H9 (cell line): ENCODE data around the gene PDE1A. TPM values are rescaled to one million over a fixed set of nuclear protein-coding genes. Genes with fewer than 3 reads are reported as not detected.

Experiments used
- DNase-seq: peaks from one replicate; pipeline ENCODE4 v3.0.0-alpha.2; 2017
- H2AFZ ChIP-seq: one replicate; pipeline ENCODE4 v1.6.1; 2013; ENCODE audit warnings: mild to moderate bottlenecking, low read length, control low read depth, moderate library complexity
- H2AK5ac ChIP-seq: 2 replicates; pipeline ENCODE4 v1.6.1; 2013; ENCODE audit warnings: low read length, control low read depth, mixed read lengths; ENCODE audit not compliant: insufficient read length
- H2BK120ac ChIP-seq: one replicate; pipeline ENCODE4 v1.6.1; 2013; ENCODE audit warnings: low read depth, mild to moderate bottlenecking, low read length, control low read depth, inconsistent platforms; ENCODE audit not compliant: poor library complexity, severe bottlenecking
- H2BK12ac ChIP-seq: 2 replicates; pipeline ENCODE4 v1.6.1; 2013; ENCODE audit warnings: low read length, control low read depth, mixed read lengths, low read depth; ENCODE audit not compliant: insufficient read length
- H2BK15ac ChIP-seq: 2 replicates; pipeline ENCODE4 v1.6.1; 2013; ENCODE audit warnings: low read depth, low read length, control low read depth
- H2BK20ac ChIP-seq: one replicate; pipeline ENCODE4 v1.6.1; 2013; ENCODE audit warnings: low read depth, mild to moderate bottlenecking, low read length, control low read depth, inconsistent platforms; ENCODE audit not compliant: poor library complexity, severe bottlenecking
- H2BK5ac ChIP-seq: 2 replicates; pipeline ENCODE4 v1.6.1; 2013; ENCODE audit warnings: low read length, control low read depth, mixed read lengths; ENCODE audit not compliant: insufficient read length
- H3K14ac ChIP-seq: 2 replicates; pipeline ENCODE4 v1.6.1; 2013; ENCODE audit warnings: low read length, control low read depth; ENCODE audit not compliant: insufficient read depth
- H3K18ac ChIP-seq: 2 replicates; pipeline ENCODE4 v1.6.1; 2013; ENCODE audit warnings: low read depth, mild to moderate bottlenecking, mixed read lengths, low read length, control low read depth; ENCODE audit not compliant: insufficient read length
- H3K23ac ChIP-seq: 2 replicates; pipeline ENCODE4 v1.6.1; 2013; ENCODE audit warnings: low read length, control low read depth, mixed read lengths, low read depth; ENCODE audit not compliant: insufficient read length
- H3K23me2 ChIP-seq: 2 replicates; pipeline ENCODE4 v1.6.1; 2013; ENCODE audit warnings: low read depth, mild to moderate bottlenecking, mixed read lengths, low read length, control low read depth; ENCODE audit not compliant: insufficient read length, poor library complexity, severe bottlenecking
- H3K27ac ChIP-seq: 2 replicates; pipeline ENCODE4 v1.5.1; 2013; ENCODE audit warnings: low read length, control low read depth, mixed read lengths, low read depth; ENCODE audit not compliant: insufficient read length
- H3K27me3 ChIP-seq: 2 replicates; pipeline ENCODE4 v1.6.1; 2013; ENCODE audit warnings: low read length, control low read depth, inconsistent platforms; ENCODE audit not compliant: insufficient read depth
- H3K4ac ChIP-seq: 2 replicates; pipeline ENCODE4 v1.6.1; 2013; ENCODE audit warnings: low read depth, mild to moderate bottlenecking, control low read depth, inconsistent platforms, low read length, moderate library complexity
- H3K4me1 ChIP-seq: 2 replicates; pipeline ENCODE4 v1.6.1; 2013; ENCODE audit warnings: low read length, control low read depth, inconsistent platforms; ENCODE audit not compliant: insufficient read depth
- H3K4me2 ChIP-seq: 2 replicates; pipeline ENCODE4 v1.6.1; 2013; ENCODE audit warnings: low read length, control low read depth, mixed read lengths; ENCODE audit not compliant: insufficient read length, insufficient read depth
- H3K56ac ChIP-seq: 2 replicates; pipeline ENCODE4 v1.6.1; 2013; ENCODE audit warnings: low read depth, mild to moderate bottlenecking, mixed read lengths, low read length, control low read depth; ENCODE audit not compliant: insufficient read length
- H3K79me1 ChIP-seq: 2 replicates; pipeline ENCODE4 v1.6.1; 2013; ENCODE audit warnings: low read depth, mild to moderate bottlenecking, moderate library complexity, low read length, control low read depth, inconsistent platforms; ENCODE audit not compliant: insufficient read depth, poor library complexity, severe bottlenecking
- H3K79me2 ChIP-seq: 2 replicates; pipeline ENCODE4 v1.6.1; 2013; ENCODE audit warnings: low read length, control low read depth, inconsistent platforms; ENCODE audit not compliant: insufficient read depth
- H3K9ac ChIP-seq: 2 replicates; pipeline ENCODE4 v1.6.1; 2013; ENCODE audit warnings: low read length, control low read depth, mixed read lengths; ENCODE audit not compliant: insufficient read length; ENCODE audit errors: extremely low read depth
- H3K9me3 ChIP-seq: one replicate; pipeline ENCODE4 v1.6.1; 2013; ENCODE audit warnings: low read depth, low read length, inconsistent platforms; ENCODE audit not compliant: control insufficient read depth
- H3T11ph ChIP-seq: one replicate; pipeline ENCODE4 v1.6.1; 2013; ENCODE audit warnings: mild to moderate bottlenecking, low read length, control low read depth, inconsistent platforms
- H4K20me1 ChIP-seq: one replicate; pipeline ENCODE4 v1.6.1; 2013; ENCODE audit not compliant: control insufficient read depth, insufficient read length, insufficient read depth
- H4K5ac ChIP-seq: 2 replicates; pipeline ENCODE4 v1.6.1; 2013; ENCODE audit warnings: low read depth, mild to moderate bottlenecking, mixed read lengths, low read length, control low read depth; ENCODE audit not compliant: insufficient read length
- H4K8ac ChIP-seq: replicated peaks from 2 replicates; pipeline ENCODE4 v1.6.1; 2013; ENCODE audit warnings: low read length, control low read depth, mixed read lengths, low read depth; ENCODE audit not compliant: insufficient read length
- H4K91ac ChIP-seq: 2 replicates; pipeline ENCODE4 v1.6.1; 2013; ENCODE audit warnings: low read depth, mild to moderate bottlenecking, moderate library complexity, mixed read lengths, low read length, control low read depth; ENCODE audit not compliant: insufficient read length
- H3K27ac Mint-ChIP-seq, 3 experiments: 2 replicates in 2 of 3; 3 replicates in 1 of 3; pipeline ENCODE4 v1.8.0; 2020 to 2021; ENCODE audit warnings: mixed read lengths in 3 of 3, mild to moderate bottlenecking in 1 of 3, moderate library complexity in 1 of 3
- H3K27me3 Mint-ChIP-seq: 2 replicates; pipeline ENCODE4 v1.8.0; 2021; ENCODE audit warnings: low read depth, mild to moderate bottlenecking, moderate library complexity, mixed read lengths
- H3K36me3 Mint-ChIP-seq, 3 experiments: 2 replicates in 2 of 3; 3 replicates in 1 of 3; pipeline ENCODE4 v1.8.0; 2020 to 2021; ENCODE audit warnings: low read depth in 3 of 3, mixed read lengths in 3 of 3; ENCODE audit not compliant: insufficient read depth in 1 of 3
- H3K4me1 Mint-ChIP-seq, 2 experiments: 2 replicates each; pipeline ENCODE4 v1.8.0; 2020; ENCODE audit warnings: mixed read lengths in 2 of 2
- H3K4me3 Mint-ChIP-seq, 2 experiments: 2 replicates in 1 of 2; 3 replicates in 1 of 2; pipeline ENCODE4 v1.8.0; 2020 to 2021; ENCODE audit warnings: mild to moderate bottlenecking in 2 of 2, mixed read lengths in 2 of 2, moderate library complexity in 1 of 2
- H3K9me3 Mint-ChIP-seq, 2 experiments: 2 replicates in 1 of 2; 3 replicates in 1 of 2; pipeline ENCODE4 v1.8.0; 2020; ENCODE audit warnings: mild to moderate bottlenecking in 2 of 2, mixed read lengths in 2 of 2, moderate library complexity in 1 of 2
- CTCF ChIP-seq: fragments of 200-600 bp; sonication (generic); conservative IDR thresholded peaks from 3 replicates; pipeline ENCODE4 v1.8.0; 2021; ENCODE audit warnings: antibody characterized with exemption, mild to moderate bottlenecking
- total RNA-seq: library from RNA; stranded (reverse); gene quantifications from 2 replicates; pipeline ENCODE4 v1.2.1, GENCODE V29; 2021

The PDE1A gene
- total RNA-seq, 1 experiment from 2014 or later: 0.11 TPM

- Histone ChIP-seq H3K4me2 (no peak overlapping the region), H2AFZ (no peak overlapping the region), H3K9me3 (no peaks in the 10 kb centered on the region), H3K14ac (no peak overlapping the region), H3K23me2 (no peaks in the 10 kb centered on the region), H3K79me2 (no peaks in the 10 kb centered on the region), H3K23ac (no peak overlapping the region), H3T11ph (no peak overlapping the region), H4K20me1 (no peaks in the 10 kb centered on the region), H3K4me1 (peaks cover 2% of the 10 kb centered on the region; the same call in 1 of the 2 replicates), H3K27ac (no peak overlapping the region), H2AK5ac (no peak overlapping the region), H3K9ac (no peak overlapping the region), H2BK15ac (no peak overlapping the region), H4K5ac (no peak overlapping the region), H2BK120ac (no peak overlapping the region), H2BK12ac (no peak overlapping the region), H2BK20ac (no peak overlapping the region), H4K8ac (no peak overlapping the region), H3K56ac (no peak overlapping the region), H2BK5ac (no peak overlapping the region), H3K4ac (no peak overlapping the region), H3K27me3 (no peaks in the 10 kb centered on the region), H4K91ac (no peak overlapping the region), H3K79me1 (no peaks in the 10 kb centered on the region), H3K18ac (no peak overlapping the region)
- no peak for TF ChIP-seq CTCF
- Mint-ChIP-seq H3K27me3 (no peaks in the 10 kb centered on the region), H3K27ac (no peak overlapping the region), H3K4me1 (peaks cover 12 to 16% of the 10 kb centered on the region in 2 experiments), H3K9me3 (peaks cover 0 to 4% of the 10 kb centered on the region in 2 experiments; a peak in 3 of 5 replicates), H3K36me3 (no peaks in the 10 kb centered on the region; a peak in 2 of 7 replicates), H3K4me3 (no peak overlapping the region)
- no peak for DNase-seq
Measured at GRCh38 chr2:182210669-182211068, 216.2 kb downstream of the PDE1A start.
